Gastrocnemius medialis (tissue), 4 donors: ENCODE measurements around the gene TTC39C. TPM values are rescaled to one million over a fixed set of nuclear protein-coding genes. Genes with fewer than 3 reads are reported as not detected.

Experiments
- ATAC-seq, 2 donors: fragments of 150-250 bp; one replicate each; pipeline ENCODE4 v1.9.1; 2016
- DNase-seq, 2 donors: peaks; one replicate each; pipeline ENCODE4 v3.0.0-alpha.2; 2019
- H3K27ac ChIP-seq, 4 donors: fragments of 200-600 bp; sonication (generic); 1 replicate in 1 of 4; 2 replicates in 3 of 4; pipeline ENCODE4 v1.5.1; 2016 to 2018; ENCODE audit warnings: mild to moderate bottlenecking in 2 of 4, moderate library complexity in 1 of 4
- H3K27me3 ChIP-seq, 3 donors: fragments of 200-600 bp; sonication (generic) in 2 of 3; 1 replicate in 1 of 3; 2 replicates in 2 of 3; pipeline versions ENCODE4 v1.5.1 to v1.6.0; 2016 to 2019; ENCODE audit warnings: mild to moderate bottlenecking in 1 of 3, moderate library complexity in 1 of 3
- H3K36me3 ChIP-seq, 2 donors: fragments of 200-600 bp; sonication (generic) in 1 of 2; one replicate each; pipeline ENCODE4 v1.5.1; 2017 to 2018
- H3K4me1 ChIP-seq, 2 donors: fragments of 200-600 bp; sonication (generic) in 1 of 2; one replicate each; pipeline ENCODE4 v1.5.1; 2016 to 2017; ENCODE audit warnings: mild to moderate bottlenecking in 2 of 2
- H3K4me3 ChIP-seq, 4 donors: fragments of 200-600 bp; sonication (generic) in 3 of 4; 1 replicate in 1 of 4; 2 replicates in 3 of 4; pipeline ENCODE4 v1.5.1; 2016 to 2019; ENCODE audit warnings: mild to moderate bottlenecking in 2 of 4
- H3K9me3 ChIP-seq, 3 donors: fragments of 200-600 bp; sonication (generic) in 2 of 3; 1 replicate in 1 of 3; 2 replicates in 2 of 3; pipeline ENCODE4 v1.5.1; 2016 to 2019
- POLR2A ChIP-seq, 2 donors: fragments of 450-650 bp; IDR thresholded peaks; one replicate each; pipeline ENCODE4 v1.6.1; 2017; ENCODE audit warnings: antibody characterized with exemption in 2 of 2, mild to moderate bottlenecking in 2 of 2, moderate library complexity in 2 of 2
- in situ Hi-C, 4 donors: fragments of 200-750 bp; cut with MboI; loops; one replicate each; pipeline versions ENCODE4 v1.15.0 to v1.8.0; 2017; ENCODE audit warnings: low sequenced_read_pairs in 4 of 4
- intact Hi-C: fragments of 100-400 bp; cut with DNase I; formaldehyde crosslinking; loops from one replicate; pipeline ENCODE4 v1.15.1; 2023; ENCODE audit warnings: low total_unique reads
- total RNA-seq, 4 donors: library from RNA; depleted of rRNA; stranded (reverse); fragments of >200 nt; gene quantifications; one replicate each; pipeline versions ENCODE4 v1.1.0 to v1.2.3, GENCODE V29; 2016
- TF ChIP-seq, protein P1 (sequence below), 5 experiments: fragments of 450-650 bp in 3 of 5; fragments of 200-600 bp in 2 of 5; sonication (generic) in 2 of 5; IDR thresholded peaks in 4 of 5; conservative IDR thresholded peaks in 1 of 5; 1 replicate in 4 of 5; 2 replicates in 1 of 5; pipeline ENCODE4 v1.5.1; 2016 to 2019; ENCODE audit warnings: antibody characterized with exemption in 5 of 5, mild to moderate bottlenecking in 3 of 5, moderate library complexity in 3 of 5

The TTC39C gene
- total RNA-seq, 4 donors from 2014 or later: 0.71 to 1.8 (median 1.5) TPM

DNA sequence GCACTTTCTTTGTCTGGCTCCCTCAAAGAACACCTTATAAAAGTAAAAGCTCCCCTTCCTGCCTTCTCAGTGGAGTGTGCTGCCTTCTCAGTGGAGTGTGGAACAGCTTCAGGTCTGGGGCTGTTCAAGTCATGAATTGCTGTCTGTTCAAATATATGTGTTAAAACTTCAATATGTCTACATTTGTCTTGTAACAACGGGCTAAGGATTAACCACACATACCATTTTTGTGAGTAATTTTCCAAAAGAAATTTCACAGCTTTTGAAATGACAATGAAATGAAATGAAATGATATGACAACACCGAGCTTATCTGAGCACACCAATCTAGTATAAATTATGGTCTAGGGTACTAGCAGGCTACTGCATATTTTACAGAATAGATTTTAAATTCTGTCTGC, 167.3 kb downstream of the TTC39C start:
- peaks cover 6% of the 10 kb centered on the region in 2 donors for H3K4me1 ChIP-seq
- no peak overlapping the region for H3K27ac ChIP-seq
- DNase-seq (no peak), ATAC-seq (no peak)
- intact Hi-C loops (no loop called here), in situ Hi-C loops (no loop called here)
- H3K4me3 ChIP-seq: no peak overlapping the region
- H3K36me3 ChIP-seq: peaks cover 0 to 7% of the 10 kb centered on the region in 2 donors
- no peaks in the 10 kb centered on the region for H3K27me3 ChIP-seq
- no peaks in the 10 kb centered on the region for H3K9me3 ChIP-seq
- no peak for TF ChIP-seq POLR2A (IDR thresholded peaks at IDR 0.05)
- TF ChIP-seq, protein P1, sequence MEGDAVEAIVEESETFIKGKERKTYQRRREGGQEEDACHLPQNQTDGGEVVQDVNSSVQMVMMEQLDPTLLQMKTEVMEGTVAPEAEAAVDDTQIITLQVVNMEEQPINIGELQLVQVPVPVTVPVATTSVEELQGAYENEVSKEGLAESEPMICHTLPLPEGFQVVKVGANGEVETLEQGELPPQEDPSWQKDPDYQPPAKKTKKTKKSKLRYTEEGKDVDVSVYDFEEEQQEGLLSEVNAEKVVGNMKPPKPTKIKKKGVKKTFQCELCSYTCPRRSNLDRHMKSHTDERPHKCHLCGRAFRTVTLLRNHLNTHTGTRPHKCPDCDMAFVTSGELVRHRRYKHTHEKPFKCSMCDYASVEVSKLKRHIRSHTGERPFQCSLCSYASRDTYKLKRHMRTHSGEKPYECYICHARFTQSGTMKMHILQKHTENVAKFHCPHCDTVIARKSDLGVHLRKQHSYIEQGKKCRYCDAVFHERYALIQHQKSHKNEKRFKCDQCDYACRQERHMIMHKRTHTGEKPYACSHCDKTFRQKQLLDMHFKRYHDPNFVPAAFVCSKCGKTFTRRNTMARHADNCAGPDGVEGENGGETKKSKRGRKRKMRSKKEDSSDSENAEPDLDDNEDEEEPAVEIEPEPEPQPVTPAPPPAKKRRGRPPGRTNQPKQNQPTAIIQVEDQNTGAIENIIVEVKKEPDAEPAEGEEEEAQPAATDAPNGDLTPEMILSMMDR (IDR thresholded peaks at IDR 0.05 in 4 of 5, conservative IDR thresholded peaks at IDR 0.05 in 1 of 5): no peak

Other genes starting within 250 kb of the TTC39C start
- gene CABYR, start 124.3 kb downstream of the TTC39C start, total RNA-seq: under 1 TPM in 3 of 4 donors, not detected in 1; 0.33 to 0.51 (median 0.42) TPM